Stimulated activated naive B cell treated with anti-CD40 and anti-IgM and Interleukin-4, amounts not matched to agents 10 μg/mL and 1 μg/mL and 100 μg/mL, for 72 hours (primary cell): ENCODE data around the gene RBM17.
"Not testable (repeated sequence)": the region's sequence is repeated elsewhere in the genome, so short reads cannot be mapped to it uniquely, and the experiment has no call there.

Source experiments
- ATAC-seq, 2 donors: fragments of 150-1000 bp; cut with Tn5 transposase; replicated peaks; 2 replicates each; pipeline ENCODE4 v1.10.0; 2021; ENCODE audit warnings: moderate library complexity in 1 of 2
- DNase-seq: peaks from one replicate; pipeline ENCODE4 v3.0.0; 2021
- H3K27ac Mint-ChIP-seq: one replicate; pipeline ENCODE4 v1.8.0; 2022; ENCODE audit warnings: mild to moderate bottlenecking, mixed read lengths
- H3K27me3 Mint-ChIP-seq, 2 donors: one replicate each; pipeline ENCODE4 v1.8.0; 2022; ENCODE audit warnings: mixed read lengths in 2 of 2
- H3K36me3 Mint-ChIP-seq, 2 donors: one replicate each; pipeline ENCODE4 v1.8.0; 2022; ENCODE audit warnings: mixed read lengths in 2 of 2, mild to moderate bottlenecking in 1 of 2
- H3K4me1 Mint-ChIP-seq, 2 donors: one replicate each; pipeline ENCODE4 v1.8.0; 2022; ENCODE audit warnings: mixed read lengths in 2 of 2, mild to moderate bottlenecking in 1 of 2
- H3K4me3 Mint-ChIP-seq, 2 donors: one replicate each; pipeline ENCODE4 v1.8.0; 2022; ENCODE audit warnings: mild to moderate bottlenecking in 2 of 2, mixed read lengths in 2 of 2, moderate library complexity in 1 of 2
- H3K9me3 Mint-ChIP-seq, 2 donors: one replicate each; pipeline ENCODE4 v1.8.0; 2022; ENCODE audit warnings: mixed read lengths in 2 of 2, mild to moderate bottlenecking in 1 of 2

The RBM17 gene

DNA sequence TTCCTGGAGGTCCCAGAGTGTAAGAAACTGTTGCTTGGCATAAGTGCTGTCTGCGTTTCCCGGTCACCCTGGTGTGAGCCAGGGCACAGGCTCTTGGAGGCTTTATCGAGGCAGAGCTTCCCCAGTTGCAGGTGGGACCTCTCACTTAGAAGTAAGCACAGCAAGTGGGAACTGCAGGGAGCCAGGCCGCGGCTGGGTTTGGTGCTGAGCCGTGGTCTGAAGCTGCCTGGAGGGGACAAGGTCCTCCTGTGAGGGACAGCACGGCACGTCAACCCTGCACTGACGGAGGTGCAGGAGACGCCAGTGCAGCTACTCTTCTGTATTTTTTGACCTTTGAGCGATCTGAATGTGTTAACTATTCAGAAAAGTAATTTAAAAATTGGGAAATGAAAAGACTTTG is 58.1 kb downstream of the RBM17 start:
- ATAC-seq (no peak), DNase-seq (no peak)
- peak overlapping the region; percentile 31 for H3K27ac Mint-ChIP-seq
- peaks cover 0 to 5% of the 10 kb centered on the region in 2 donors for H3K27me3 Mint-ChIP-seq
- no peak overlapping the region for H3K4me3 Mint-ChIP-seq
- no peaks in the 10 kb centered on the region for H3K9me3 Mint-ChIP-seq
- H3K36me3 Mint-ChIP-seq, result peaks cover 8 to 26% of the 10 kb centered on the region in 2 donors
- peaks cover 48 to 73% of the 10 kb centered on the region in 2 donors for H3K4me1 Mint-ChIP-seq

DNA sequence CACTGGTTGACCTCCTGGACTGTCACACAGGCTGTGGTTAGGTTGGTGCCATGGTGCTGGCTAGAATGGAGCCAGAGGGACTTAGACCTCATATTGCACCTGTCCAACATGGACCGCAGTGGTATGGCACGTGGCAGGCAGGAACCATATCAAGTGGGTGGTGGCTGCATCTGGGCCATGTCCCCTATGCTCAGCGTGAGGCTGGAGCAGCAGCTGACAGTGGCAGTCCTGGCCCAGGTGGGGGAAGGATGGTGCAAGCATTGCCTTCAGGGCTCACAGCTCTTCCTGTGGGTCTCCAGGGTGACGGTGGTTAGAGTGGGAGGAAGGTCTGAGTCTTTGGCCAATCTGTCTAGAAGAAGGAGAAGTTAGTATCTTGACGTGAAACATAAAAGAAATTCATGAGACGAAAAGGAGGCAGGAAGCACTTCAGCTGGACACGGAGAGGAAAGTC is 59.4 kb downstream of the RBM17 start:
- DNase-seq (no peak), ATAC-seq (peak; percentile 34 to 39)
- peaks cover 51 to 83% of the 10 kb centered on the region in 2 donors for H3K4me1 Mint-ChIP-seq
- peak overlapping the region; percentile 86 for H3K27ac Mint-ChIP-seq
- no peaks in the 10 kb centered on the region for H3K27me3 Mint-ChIP-seq
- peaks cover 8 to 31% of the 10 kb centered on the region in 2 donors for H3K36me3 Mint-ChIP-seq
- H3K4me3 Mint-ChIP-seq, result peak overlapping the region in 1 of 2 donors; percentile 55
- no peaks in the 10 kb centered on the region for H3K9me3 Mint-ChIP-seq

DNA sequence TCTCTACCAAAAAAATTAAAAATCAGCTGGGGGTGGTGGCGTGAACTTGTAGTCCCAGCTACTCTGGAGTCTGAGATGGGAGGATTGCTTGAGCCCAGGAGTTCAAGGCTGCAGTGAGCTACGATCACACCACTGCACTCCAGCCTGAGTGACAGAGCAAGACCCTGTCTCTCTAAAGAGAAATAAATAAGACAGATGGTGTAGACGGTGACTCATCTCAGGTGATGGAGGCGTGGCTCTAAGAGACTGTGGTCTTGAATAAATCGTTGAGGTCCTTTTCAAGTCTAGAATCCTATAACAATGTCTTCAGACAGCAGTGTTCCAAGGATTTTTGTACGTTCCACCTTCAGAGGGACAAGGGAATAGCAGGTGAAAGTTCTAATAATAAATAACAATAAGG is 60.1 kb downstream of the RBM17 start:
- DNase-seq, result no peak
- Mint-ChIP-seq H3K4me3 (no peak overlapping the region), H3K4me1 (peaks cover 51 to 84% of the 10 kb centered on the region in 2 donors), H3K27me3 (no peaks in the 10 kb centered on the region), H3K27ac (peak overlapping the region; percentile 86), H3K36me3 (peaks cover 11 to 36% of the 10 kb centered on the region in 2 donors), H3K9me3 (no peaks in the 10 kb centered on the region)
- no peak for ATAC-seq

DNA sequence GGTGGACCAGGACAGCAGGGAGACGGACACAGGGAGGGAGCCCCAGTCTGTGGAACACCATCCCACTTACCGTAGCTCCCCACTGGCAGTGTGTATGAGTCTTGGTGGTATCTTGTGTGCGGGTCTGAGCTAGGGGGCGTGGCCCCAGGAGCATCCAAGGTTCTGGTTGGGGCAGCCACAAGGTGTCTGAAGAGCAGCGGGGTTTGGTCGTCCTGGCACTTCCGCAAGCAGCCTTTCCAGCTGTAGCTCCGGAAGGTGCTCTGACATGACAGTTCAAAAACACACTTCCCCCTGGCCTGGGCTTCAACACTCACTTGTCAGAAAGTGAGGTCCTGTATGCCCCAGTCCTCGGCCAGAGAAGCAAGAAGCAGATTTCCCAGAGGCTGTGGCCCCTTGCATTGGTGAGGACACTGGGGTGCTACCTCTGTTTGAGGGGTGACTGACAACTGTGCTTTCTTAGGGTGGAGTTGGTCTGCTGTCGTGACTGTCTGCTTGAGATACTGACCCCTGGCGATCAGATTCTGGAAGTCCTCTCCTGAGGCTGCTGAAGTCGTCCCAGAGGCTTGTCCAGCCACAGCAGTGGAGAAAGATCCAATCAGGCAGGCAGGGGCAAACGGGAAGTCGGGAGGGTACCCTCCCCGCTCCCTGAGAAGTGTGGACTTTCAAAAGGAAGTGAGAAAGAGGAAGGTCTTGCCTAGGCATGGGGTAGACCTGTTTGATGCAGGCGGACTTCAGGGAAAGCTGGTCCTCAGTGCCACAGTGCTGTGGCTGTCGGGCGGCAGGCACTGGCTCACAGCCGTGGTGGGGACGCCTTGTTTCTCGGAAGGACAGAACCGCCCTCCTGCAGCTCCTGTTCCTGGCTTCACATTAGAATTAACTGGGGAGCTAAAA is 62.5 kb downstream of the RBM17 start:
- no peak for DNase-seq
- ATAC-seq, result peak; percentile 84
- Mint-ChIP-seq H3K36me3 (peaks cover 19 to 40% of the 10 kb centered on the region in 2 donors), H3K4me1 (peaks cover 48 to 71% of the 10 kb centered on the region in 2 donors), H3K27me3 (no peaks in the 10 kb centered on the region), H3K27ac (peak overlapping the region; percentile 81), H3K4me3 (peak overlapping the region; percentile 76 to 80), H3K9me3 (no peaks in the 10 kb centered on the region)

DNA sequence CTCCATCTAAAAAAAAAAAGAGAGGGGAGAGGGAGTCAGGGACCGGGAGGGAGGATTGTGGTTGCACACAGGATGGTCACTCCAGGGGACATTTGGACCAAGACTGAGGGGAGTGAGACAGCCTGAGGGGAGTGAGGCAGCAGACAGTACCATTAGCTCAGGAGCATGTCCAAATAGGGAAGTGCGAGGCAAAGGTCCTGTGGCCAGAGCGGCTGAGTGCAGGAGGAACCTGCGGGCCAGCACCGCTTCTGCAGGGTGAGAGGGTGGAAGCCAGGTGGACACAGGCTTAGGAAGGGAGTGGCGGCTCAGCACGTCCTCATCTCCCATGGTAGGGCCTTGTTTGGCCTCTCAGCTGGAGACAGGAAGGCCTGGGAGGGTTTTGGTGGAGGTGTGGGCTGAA is 65.0 kb downstream of the RBM17 start:
- H3K4me1 Mint-ChIP-seq, result peaks cover 26 to 46% of the 10 kb centered on the region in 2 donors
- no peaks in the 10 kb centered on the region for H3K9me3 Mint-ChIP-seq
- ATAC-seq, result no peak
- no peak for DNase-seq
- no peak overlapping the region for H3K4me3 Mint-ChIP-seq
- H3K27me3 Mint-ChIP-seq, result no peaks in the 10 kb centered on the region
- no peak overlapping the region for H3K27ac Mint-ChIP-seq
- H3K36me3 Mint-ChIP-seq, result peaks cover 19 to 23% of the 10 kb centered on the region in 2 donors

DNA sequence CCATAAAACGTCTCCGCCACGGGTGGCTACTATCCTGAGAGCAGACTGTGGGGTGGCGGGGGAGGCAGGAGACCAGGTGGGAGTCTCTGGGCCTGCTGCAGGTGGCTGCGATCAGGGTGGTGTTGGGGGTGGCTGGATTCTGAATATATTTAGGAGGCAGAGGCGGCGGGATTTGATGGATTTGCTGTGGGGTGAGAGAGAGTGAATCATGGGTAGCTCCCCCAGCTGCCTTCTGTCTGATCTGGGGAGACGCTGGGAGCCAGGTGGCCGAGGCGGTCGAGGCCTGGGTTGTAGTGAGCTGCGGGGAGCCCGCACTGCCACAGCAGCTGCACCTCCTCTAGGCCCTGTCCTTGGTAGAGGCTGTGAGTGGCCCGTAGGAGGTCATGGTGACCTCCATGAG is 65.7 kb downstream of the RBM17 start:
- Mint-ChIP-seq H3K9me3 (no peaks in the 10 kb centered on the region), H3K4me1 (peaks cover 23 to 41% of the 10 kb centered on the region in 2 donors), H3K27me3 (no peaks in the 10 kb centered on the region), H3K27ac (peak overlapping the region; percentile 67), H3K4me3 (no peak overlapping the region), H3K36me3 (peaks cover 11 to 19% of the 10 kb centered on the region in 2 donors)
- ATAC-seq, result no peak
- DNase-seq, result no peak

DNA sequence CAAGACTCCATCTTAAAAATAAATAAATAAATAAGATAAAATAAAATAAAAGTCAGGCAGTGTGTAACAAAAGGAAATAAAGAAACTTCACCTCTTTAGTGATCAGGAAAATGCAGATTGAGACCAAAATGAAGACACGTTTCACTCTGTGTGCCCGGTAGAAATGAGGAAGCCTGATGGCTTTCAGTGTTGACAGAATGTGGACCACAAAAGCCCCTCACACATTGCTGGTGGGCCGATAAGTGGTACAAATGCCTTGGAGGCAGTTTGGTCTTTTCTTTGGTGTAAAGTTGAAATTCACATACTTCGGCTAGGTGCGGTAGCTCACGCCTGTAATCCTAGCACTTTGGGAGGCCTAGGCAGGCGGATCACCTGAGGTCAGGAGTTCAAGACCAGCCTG is 69.4 kb downstream of the RBM17 start:
- Mint-ChIP-seq H3K4me3 (no peak overlapping the region), H3K27me3 (no peaks in the 10 kb centered on the region), H3K27ac (no peak overlapping the region), H3K4me1 (peaks cover 10 to 16% of the 10 kb centered on the region in 2 donors), H3K36me3 (peaks cover 9 to 11% of the 10 kb centered on the region in 2 donors), H3K9me3 (no peaks in the 10 kb centered on the region)
- DNase-seq, result no peak
- ATAC-seq, result no peak

DNA sequence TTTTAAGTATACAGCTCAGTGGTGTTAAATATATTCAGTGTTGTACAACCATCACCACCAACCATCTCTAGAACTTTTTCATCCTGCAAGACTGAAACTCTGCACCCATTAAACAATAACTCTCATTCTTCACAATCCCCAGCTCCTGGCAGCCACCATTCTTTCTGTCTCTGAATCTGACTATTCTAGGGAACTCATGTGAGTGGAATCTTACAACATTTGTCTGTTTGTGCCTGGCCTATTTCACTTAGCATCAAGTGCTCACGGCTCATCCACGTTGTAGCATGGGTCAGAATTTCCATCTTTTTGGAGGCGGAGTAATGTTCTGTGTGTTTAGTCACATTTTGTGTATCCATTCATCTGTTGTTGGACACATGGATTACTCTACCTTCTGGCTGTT is 73.1 kb downstream of the RBM17 start:
- H3K4me3 Mint-ChIP-seq, result no peak overlapping the region
- no peaks in the 10 kb centered on the region for H3K9me3 Mint-ChIP-seq
- no peak overlapping the region for H3K27ac Mint-ChIP-seq
- no peaks in the 10 kb centered on the region for H3K27me3 Mint-ChIP-seq
- no peak for DNase-seq
- no peak for ATAC-seq
- peaks cover 15 to 32% of the 10 kb centered on the region in 2 donors for H3K4me1 Mint-ChIP-seq
- peaks cover 6 to 22% of the 10 kb centered on the region in 2 donors for H3K36me3 Mint-ChIP-seq

DNA sequence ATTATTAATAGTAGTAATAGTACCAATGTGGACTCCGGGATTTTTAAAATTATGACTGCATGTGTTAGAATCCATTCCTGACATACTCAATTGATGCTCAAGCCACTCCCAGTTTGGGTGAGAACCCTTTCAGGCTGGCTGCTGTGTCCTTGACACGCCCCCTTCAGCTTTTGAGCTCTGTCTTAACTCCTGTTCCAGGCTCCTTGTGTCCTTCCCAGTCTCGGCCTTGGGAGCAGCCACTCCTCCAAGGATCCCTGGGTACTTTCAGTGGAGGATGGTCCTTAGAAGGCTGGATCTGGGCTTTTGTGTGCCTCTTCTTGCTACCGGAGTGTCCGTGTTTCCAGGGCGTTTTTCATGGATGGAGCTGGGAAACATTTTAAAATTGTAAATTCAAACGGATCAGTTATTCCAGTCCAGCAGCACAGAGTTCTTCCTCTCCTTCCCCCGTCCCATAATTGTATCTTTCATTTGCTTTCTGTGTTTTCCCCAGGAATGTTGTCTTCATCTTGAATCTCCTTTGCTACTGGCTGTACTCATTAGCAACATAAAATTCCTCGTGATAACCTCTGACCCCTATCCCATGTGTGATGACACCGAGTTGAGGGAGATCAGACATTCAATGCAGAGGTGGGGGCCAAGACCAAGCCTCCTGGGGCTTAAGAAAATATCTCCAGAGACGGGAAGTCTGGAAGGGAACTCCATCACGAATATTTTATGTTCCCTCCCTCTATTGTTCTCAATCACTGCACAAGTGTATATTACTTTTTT is 73.9 kb downstream of the RBM17 start:
- Mint-ChIP-seq H3K36me3 (peaks cover 11 to 30% of the 10 kb centered on the region in 2 donors), H3K4me1 (peaks cover 16 to 41% of the 10 kb centered on the region in 2 donors), H3K4me3 (peak overlapping the region; percentile 63 to 99), H3K27ac (peak overlapping the region; percentile 70), H3K27me3 (no peaks in the 10 kb centered on the region), H3K9me3 (no peaks in the 10 kb centered on the region)
- ATAC-seq (no peak), DNase-seq (no peak)

DNA sequence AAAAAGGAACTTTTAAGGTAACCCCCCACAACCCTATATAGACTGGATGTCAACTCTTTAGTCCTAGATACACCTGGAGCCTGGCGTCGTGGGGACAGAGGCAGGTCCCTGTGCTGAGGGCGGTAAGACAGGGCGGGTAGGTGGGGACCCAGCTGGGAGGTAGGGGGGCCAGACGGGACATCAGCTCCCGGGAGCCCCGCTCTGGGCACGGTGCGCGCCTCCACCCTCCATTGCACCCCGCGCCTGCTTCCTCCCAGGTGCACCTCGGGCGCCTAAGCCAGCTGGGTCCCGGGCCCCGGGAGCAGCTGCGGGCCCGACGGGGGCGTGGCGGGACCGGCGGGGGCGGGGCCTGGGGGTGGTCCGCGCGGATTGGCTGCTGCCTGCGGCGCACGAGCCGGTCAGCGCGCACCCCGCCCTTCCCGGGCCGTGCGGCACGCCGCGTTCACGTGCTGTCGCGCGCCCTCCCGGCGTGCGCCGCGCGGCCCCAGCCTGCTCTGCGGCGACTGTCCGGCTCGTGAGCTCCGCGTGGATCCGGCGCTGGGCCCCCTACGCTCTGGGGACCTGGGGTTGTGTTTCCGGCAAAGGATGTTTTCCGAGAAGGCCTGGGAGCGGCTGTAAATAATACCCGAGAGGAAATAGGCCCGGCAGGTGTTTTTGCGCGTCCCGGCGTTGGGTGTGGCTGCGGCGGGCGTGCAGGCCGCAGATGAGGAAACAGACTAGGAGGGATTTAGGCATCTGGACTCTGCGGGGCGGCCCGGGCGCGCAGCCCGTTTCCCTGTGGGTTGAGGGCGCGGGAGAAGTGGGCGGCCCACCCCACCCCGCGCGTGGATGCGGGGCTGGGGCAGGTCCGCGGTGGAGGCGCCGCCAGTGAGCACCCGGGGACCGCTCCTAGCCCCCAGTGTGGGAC is 74.8 kb downstream of the RBM17 start:
- peak; percentile 97 to 98 for ATAC-seq
- peak; percentile 90 for DNase-seq
- Mint-ChIP-seq H3K4me3 (peak overlapping the region; percentile 90 to 99), H3K4me1 (peaks cover 19 to 46% of the 10 kb centered on the region in 2 donors), H3K27me3 (no peaks in the 10 kb centered on the region), H3K9me3 (no peaks in the 10 kb centered on the region), H3K27ac (peak overlapping the region; percentile 93), H3K36me3 (peaks cover 11 to 32% of the 10 kb centered on the region in 2 donors)

DNA sequence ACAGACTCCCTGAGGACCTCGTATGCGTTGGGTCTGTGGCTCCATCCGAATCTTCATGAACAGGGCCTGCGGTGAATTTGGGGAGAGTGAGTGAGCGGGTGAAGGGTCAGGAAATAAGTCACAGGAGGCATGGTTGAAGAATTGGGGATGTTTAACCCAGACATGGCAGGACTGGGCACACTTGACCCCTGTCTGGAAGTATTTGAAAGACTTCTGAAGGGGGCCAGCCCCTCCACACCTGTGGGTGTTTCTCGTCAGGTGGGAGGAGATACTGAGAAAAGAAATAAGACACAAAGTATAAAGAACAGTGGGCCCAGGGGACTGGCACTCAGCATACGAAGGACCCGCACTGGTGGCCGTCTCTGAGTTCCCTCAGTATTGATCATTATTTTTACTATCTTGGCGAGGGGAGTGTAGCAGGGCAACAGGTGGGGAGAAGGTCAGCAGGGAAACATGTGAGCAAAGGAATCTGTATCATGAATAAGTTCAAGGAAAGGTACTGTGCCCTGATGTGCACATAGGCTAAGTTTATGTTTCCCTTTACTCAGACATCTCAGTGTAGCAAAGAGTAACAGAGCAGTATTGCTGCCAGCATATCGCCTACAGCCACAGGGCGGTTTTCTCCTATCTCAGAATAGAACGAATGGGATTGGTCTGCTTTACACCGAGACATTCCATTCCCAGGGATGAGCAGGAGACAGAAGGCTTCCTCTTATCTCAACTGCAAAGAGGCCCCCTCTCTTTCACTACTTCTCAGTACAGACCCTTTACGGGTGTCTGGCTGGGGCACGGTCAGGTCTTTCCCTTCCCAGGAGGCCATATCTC is 75.6 kb downstream of the RBM17 start:
- ATAC-seq (peak in 1 of 2 donors; percentile 26), DNase-seq (no peak)
- peak overlapping the region; percentile 93 for H3K27ac Mint-ChIP-seq
- no peaks in the 10 kb centered on the region for H3K9me3 Mint-ChIP-seq
- peak overlapping the region; percentile 90 to 99 for H3K4me3 Mint-ChIP-seq
- H3K27me3 Mint-ChIP-seq, result no peaks in the 10 kb centered on the region
- peaks cover 23 to 55% of the 10 kb centered on the region in 2 donors for H3K4me1 Mint-ChIP-seq
- H3K36me3 Mint-ChIP-seq, result peaks cover 11 to 32% of the 10 kb centered on the region in 2 donors

DNA sequence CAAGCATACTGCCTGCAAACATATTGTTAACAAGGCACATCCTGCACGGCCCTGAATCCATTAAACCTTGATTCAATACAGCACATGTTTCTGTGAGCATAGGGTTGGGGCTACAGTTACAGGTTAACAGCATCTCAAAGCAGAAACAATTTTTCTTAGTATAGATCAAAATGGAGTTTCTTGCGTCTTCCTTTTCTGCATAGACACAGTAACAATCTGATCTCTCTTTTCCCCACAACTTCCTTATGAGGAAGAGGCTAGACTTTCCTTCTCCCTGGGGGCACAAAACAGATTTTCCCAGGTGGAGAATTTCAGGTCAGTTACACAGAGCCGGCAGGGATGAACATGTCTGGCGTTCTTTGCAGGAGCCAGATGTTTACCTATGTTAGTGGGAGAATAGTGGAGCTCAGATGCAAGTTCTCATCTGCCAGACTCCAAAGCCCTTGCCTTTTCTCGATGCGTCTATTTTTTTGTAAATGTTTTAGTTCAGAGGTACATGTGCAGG is 76.4 kb downstream of the RBM17 start:
- no peaks in the 10 kb centered on the region for H3K9me3 Mint-ChIP-seq
- ATAC-seq (no peak), DNase-seq (no peak)
- H3K27me3 Mint-ChIP-seq, result no peaks in the 10 kb centered on the region
- no peak overlapping the region for H3K27ac Mint-ChIP-seq
- peak overlapping the region; percentile 90 to 99 for H3K4me3 Mint-ChIP-seq
- H3K4me1 Mint-ChIP-seq, result peaks cover 27 to 63% of the 10 kb centered on the region in 2 donors
- peaks cover 11 to 33% of the 10 kb centered on the region in 2 donors for H3K36me3 Mint-ChIP-seq

DNA sequence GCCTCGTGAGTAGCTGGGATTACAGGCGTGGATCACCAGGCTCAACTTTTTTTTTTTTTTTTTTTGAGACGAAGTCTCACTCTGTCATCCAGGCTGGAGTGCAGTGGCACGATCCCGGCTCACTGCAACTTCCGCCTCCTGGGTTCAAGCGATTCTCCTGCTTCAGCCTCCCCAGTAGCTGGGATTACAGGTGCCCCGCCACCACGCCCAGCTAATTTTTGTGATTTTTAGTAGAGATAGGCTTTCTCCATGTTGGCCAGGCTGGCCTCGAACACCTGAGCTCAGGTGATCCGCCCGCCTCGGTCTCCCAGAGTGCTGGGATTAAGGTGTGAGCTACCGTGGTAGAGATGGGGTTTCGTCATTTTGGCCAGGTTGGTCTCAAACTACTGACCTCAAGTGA is 77.1 kb downstream of the RBM17 start:
- H3K4me3 Mint-ChIP-seq, H3K9me3 Mint-ChIP-seq, DNase-seq, H3K27me3 Mint-ChIP-seq, ATAC-seq: not testable (repeated sequence)
- Mint-ChIP-seq H3K27ac (peak overlapping the region; percentile 51), H3K36me3 (peaks cover 11 to 37% of the 10 kb centered on the region in 2 donors), H3K4me1 (peaks cover 30 to 68% of the 10 kb centered on the region in 2 donors)
